Astrocyte (in vitro differentiated cells and primary cell): ENCODE measurements around the gene SCAMP3.

Source experiments
- EZH2 ChIP-seq: IDR thresholded peaks from 2 replicates; pipeline ENCODE4 v1.6.1; 2012; ENCODE audit warnings: mild to moderate bottlenecking, low read length, inconsistent platforms; ENCODE audit not compliant: insufficient read depth
- TF ChIP-seq, protein P1 (sequence below): IDR thresholded peaks from 2 replicates; pipeline ENCODE4 v1.5.1; 2011; ENCODE audit warnings: low read depth, mild to moderate bottlenecking, inconsistent platforms, low read length, moderate library complexity; ENCODE audit not compliant: insufficient read depth

DNA sequence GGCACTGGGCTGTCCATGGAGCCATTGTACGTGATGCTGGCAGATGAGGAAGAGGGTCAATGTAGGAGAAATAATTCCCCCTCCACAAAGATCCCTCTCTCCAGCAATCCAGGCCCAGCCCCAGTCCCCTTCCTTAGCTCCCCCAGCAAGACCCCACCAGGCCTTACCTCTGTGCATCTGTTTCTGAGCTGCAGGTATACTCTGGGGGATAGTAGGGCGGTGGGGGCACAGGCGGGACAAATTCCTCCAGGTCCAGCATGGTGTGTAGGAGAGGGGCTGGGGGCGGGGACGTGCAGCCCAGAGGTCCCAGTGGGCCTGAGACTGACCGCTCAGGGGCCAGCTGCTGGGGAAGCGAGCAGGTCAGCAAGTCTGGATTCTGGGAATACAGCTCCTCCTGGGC lies 10.6 kb downstream of the SCAMP3 start:
- TF ChIP-seq, protein P1, sequence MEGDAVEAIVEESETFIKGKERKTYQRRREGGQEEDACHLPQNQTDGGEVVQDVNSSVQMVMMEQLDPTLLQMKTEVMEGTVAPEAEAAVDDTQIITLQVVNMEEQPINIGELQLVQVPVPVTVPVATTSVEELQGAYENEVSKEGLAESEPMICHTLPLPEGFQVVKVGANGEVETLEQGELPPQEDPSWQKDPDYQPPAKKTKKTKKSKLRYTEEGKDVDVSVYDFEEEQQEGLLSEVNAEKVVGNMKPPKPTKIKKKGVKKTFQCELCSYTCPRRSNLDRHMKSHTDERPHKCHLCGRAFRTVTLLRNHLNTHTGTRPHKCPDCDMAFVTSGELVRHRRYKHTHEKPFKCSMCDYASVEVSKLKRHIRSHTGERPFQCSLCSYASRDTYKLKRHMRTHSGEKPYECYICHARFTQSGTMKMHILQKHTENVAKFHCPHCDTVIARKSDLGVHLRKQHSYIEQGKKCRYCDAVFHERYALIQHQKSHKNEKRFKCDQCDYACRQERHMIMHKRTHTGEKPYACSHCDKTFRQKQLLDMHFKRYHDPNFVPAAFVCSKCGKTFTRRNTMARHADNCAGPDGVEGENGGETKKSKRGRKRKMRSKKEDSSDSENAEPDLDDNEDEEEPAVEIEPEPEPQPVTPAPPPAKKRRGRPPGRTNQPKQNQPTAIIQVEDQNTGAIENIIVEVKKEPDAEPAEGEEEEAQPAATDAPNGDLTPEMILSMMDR: no peak
- TF ChIP-seq EZH2: no peak
